Measurements from ENCODE around the gene ZSCAN9. TPM values are rescaled to one million over a fixed set of nuclear protein-coding genes. Genes with fewer than 3 reads are reported as not detected.

Gene ZSCAN9
- total and polyA plus RNA-seq, 9 of the 15 experiments (the other 6 are each of a cell fraction or from before 2014, with no cell fraction given) = 18.8 to 48.9 (median 28.7) TPM

- TF ChIP-seq GTF3C2 (IDR thresholded peaks at IDR 0.05; ENCODE audit: borderline replicate concordance, extremely low read depth, insufficient read length) (peak; percentile 100), ELK1 (CRISPR knock-in tag; IDR thresholded peaks at IDR 0.05) (no peak), BRCA1 (IDR thresholded peaks at IDR 0.05) (no peak), BRCA1 (CRISPR knock-in tag; IDR thresholded peaks at IDR 0.05) (no peak), PTBP1 (IDR thresholded peaks at IDR 0.05; ENCODE audit: low read depth, low read length) (no peak), KDM4B (IDR thresholded peaks at IDR 0.05; ENCODE audit: borderline replicate concordance in 2 of 2, low read depth in 1 of 2) (no peak), NCOA4 (IDR thresholded peaks at IDR 0.05; ENCODE audit: partially characterized antibody) (no peak), ZHX1 (conservative IDR thresholded peaks at IDR 0.05; ENCODE audit: low read length) (no peak), MLLT1 (IDR thresholded peaks at IDR 0.05) (peak; percentile 53 to 96; a peak in 3 of 4 replicates), CLOCK (CRISPR knock-in tag; IDR thresholded peaks at IDR 0.05; ENCODE audit: borderline replicate concordance) (no peak), RBM39 (optimal IDR thresholded peaks at IDR 0.05; ENCODE audit: low read depth, low read length) (peak; percentile 84), ZNF197 (CRISPR knock-in tag; IDR thresholded peaks at IDR 0.05; ENCODE audit: low read depth) (no peak; the same call in 1 of the 2 replicates), MCM5 (IDR thresholded peaks at IDR 0.05; ENCODE audit: low read depth) (no peak), TBL1XR1 (IDR thresholded peaks at IDR 0.05; ENCODE audit: low read length in 2 of 2) (peak; percentile 7 to 98; a peak in 3 of 4 replicates)
These were observed 12.4 kb upstream of the ZSCAN9 start (continued) for GRCh38 chr6:28212510-28213212.

Measured in K562 (cell line).